ENCODE results near the gene PRM1. TPM values are rescaled to one million over a fixed set of nuclear protein-coding genes. Genes with fewer than 3 reads are reported as not detected.
A peak's percentile ranks its signal among the peaks of the same experiment; 100 is the strongest.

PRM1 gene
- total and polyA plus RNA-seq, 2 of the 4 experiments (the other 2 are of a cell fraction), result not detected

DNA sequence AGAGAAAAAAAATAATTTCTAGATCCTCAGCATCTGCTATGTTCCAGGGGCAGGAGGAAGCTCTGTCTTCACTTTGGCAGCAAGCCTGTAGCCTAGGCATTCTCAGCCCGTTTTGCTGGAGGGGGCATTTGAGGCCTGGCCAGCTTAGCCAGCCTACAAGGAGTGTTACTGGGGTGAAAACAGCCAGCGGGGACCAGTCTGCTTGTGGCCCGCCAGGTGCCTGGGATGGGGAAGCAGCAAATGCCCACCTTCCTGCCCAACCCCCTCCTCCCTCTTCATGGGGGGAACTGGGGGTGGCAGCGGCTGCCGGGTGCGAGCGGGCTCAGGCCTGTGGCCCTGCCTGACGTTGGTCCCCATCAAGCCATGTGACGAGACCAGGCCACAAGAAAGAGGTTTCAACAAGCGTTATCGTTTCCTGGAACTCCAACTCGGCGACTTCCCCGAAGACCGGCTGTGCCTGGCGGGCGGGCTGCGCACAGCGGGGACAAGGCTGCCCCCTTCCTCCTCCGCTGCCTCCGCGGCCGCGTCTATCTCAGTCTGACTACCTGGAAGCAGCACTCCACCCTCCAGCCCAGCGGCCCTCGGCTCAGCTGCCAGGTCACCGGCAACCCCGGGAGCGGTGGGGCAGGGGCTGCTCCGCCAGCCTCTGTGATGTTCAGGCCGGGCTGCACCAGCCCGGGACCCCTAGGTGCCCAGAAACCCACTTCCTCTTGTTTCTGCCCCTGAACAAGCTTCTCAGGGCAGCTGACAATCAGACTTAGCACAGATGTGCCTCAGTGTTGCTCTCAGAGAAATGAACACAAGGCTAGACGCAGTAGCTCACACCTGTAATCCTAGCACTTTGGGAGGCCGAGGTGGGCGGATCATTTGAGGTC lies 48.0 kb downstream of the PRM1 start:
- ChIA-PET POLR2A (ENCODE audit: unreplicated experiment) (no interaction called here), CTCF (no interaction called here)
- H4K20me1 ChIP-seq (ENCODE audit: insufficient read depth, low read length), result no peaks in the 10 kb centered on the region

More for the DNA sequence above, 48.0 kb downstream of the PRM1 start:
- no peak overlapping the region for H3K56ac ChIP-seq (ENCODE audit: extremely low read depth, insufficient read depth, low read length)
- in situ Hi-C loops (cut with MboI; ENCODE audit: low sequenced_read_pairs) (no loop called here), intact Hi-C loops (cut with micrococcal nuclease) (no loop called here), dilution Hi-C loops (cut with HindIII; ENCODE audit: low sequenced_read_pairs, unreplicated experiment) (no loop called here)
- no peak overlapping the region for H3K18ac ChIP-seq (ENCODE audit: low read depth, low read length)
- H2BK120ac ChIP-seq (ENCODE audit: low read depth, low read length), result 0 out of 2 replicates have a peak overlapping the region, but pooled peaks have one; percentile 23
- H3K9me1 ChIP-seq (ENCODE audit: insufficient read depth, low read length), result no peaks in the 10 kb centered on the region; the same call in 1 of the 2 replicates
- H3K27ac ChIP-seq (ENCODE audit: insufficient read depth, low read length), result no peak overlapping the region
- no peak overlapping the region for H4K5ac ChIP-seq (ENCODE audit: low read depth, low read length)
- peak overlapping the region; percentile 6; the same call in 1 of the 2 replicates for H2BK20ac ChIP-seq (ENCODE audit: low read depth, low read length)
- no peak overlapping the region; the same call in 1 of the 2 replicates for H3K14ac ChIP-seq (replicated peaks; ENCODE audit: low read depth, low read length)
- BruUV-seq (replicated peaks), result no TSS peak
- peak overlapping the region; percentile 65 for H2AK9ac ChIP-seq (replicated peaks; ENCODE audit: low read depth, low read length, poor library complexity)
- H3K4me2 ChIP-seq (ENCODE audit: low read depth, low read length), result no peak overlapping the region
- no peak overlapping the region for H2AFZ ChIP-seq (replicated peaks; ENCODE audit: low read length, poor library complexity)
- H3K9me3 ChIP-seq (ENCODE audit: control insufficient read depth, insufficient read depth, low read length), result no peaks in the 10 kb centered on the region
- peaks cover 2% of the 10 kb centered on the region; the same call in 1 of the 2 replicates for H3K4me1 ChIP-seq (ENCODE audit: control insufficient read depth, insufficient read depth, low read length)
- no peak for ATAC-seq (ENCODE audit: low read depth)
- peak overlapping the region; percentile 54 for H2AK5ac ChIP-seq (ENCODE audit: low read depth, low read length)
- DNase-seq, result no peak
- H2BK15ac ChIP-seq (ENCODE audit: low read depth, low read length), result no peak overlapping the region
- no peaks in the 10 kb centered on the region for H3K79me1 ChIP-seq (ENCODE audit: low read depth in 1 of 2, low read length in 2 of 2)
- H3K9ac ChIP-seq (ENCODE audit: low read depth, low read length), result no peak overlapping the region
- H2BK5ac ChIP-seq (ENCODE audit: low read depth, low read length, poor library complexity, severe bottlenecking), result no peak overlapping the region
- no peak overlapping the region for H3K23ac ChIP-seq (ENCODE audit: low read depth, low read length)
- no peak for TF ChIP-seq NFE2L2 (IDR thresholded peaks at IDR 0.05; ENCODE audit: low read depth, low read length)
- TF ChIP-seq USF2 (IDR thresholded peaks at IDR 0.05; ENCODE audit: low read depth, low read length), result no peak
- TF ChIP-seq, protein P1, sequence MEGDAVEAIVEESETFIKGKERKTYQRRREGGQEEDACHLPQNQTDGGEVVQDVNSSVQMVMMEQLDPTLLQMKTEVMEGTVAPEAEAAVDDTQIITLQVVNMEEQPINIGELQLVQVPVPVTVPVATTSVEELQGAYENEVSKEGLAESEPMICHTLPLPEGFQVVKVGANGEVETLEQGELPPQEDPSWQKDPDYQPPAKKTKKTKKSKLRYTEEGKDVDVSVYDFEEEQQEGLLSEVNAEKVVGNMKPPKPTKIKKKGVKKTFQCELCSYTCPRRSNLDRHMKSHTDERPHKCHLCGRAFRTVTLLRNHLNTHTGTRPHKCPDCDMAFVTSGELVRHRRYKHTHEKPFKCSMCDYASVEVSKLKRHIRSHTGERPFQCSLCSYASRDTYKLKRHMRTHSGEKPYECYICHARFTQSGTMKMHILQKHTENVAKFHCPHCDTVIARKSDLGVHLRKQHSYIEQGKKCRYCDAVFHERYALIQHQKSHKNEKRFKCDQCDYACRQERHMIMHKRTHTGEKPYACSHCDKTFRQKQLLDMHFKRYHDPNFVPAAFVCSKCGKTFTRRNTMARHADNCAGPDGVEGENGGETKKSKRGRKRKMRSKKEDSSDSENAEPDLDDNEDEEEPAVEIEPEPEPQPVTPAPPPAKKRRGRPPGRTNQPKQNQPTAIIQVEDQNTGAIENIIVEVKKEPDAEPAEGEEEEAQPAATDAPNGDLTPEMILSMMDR (conservative IDR thresholded peaks at IDR 0.05; ENCODE audit: low read depth, low read length), result no peak
- TF ChIP-seq MAZ (IDR thresholded peaks at IDR 0.05; ENCODE audit: borderline replicate concordance, low read depth, low read length), result no peak
- H4K91ac ChIP-seq (ENCODE audit: insufficient read depth, low read depth, low read length), result no peak overlapping the region
- H3K36me3 ChIP-seq (ENCODE audit: control insufficient read depth, insufficient read depth, low read length), result no peaks in the 10 kb centered on the region
- H4K8ac ChIP-seq (ENCODE audit: low read depth in 2 of 2, low read length in 2 of 2), result no peak overlapping the region
- H3K4ac ChIP-seq (ENCODE audit: low read depth, low read length), result no peak overlapping the region
- no peaks in the 10 kb centered on the region; the same call in 1 of the 2 replicates for H3K27me3 ChIP-seq (ENCODE audit: control insufficient read depth, insufficient read depth, low read length)
- no peak overlapping the region for H3K4me3 ChIP-seq (ENCODE audit: insufficient read depth, low read depth, low read length)
- whole genome bisulfite sequencing, 2 experiments (ENCODE audit: extremely low coverage in 2 of 2, insufficient read length in 1 of 2), result 84% methylated on average over 16 of the region's 35 CpGs; no CpG with 5 or more reads in 1 of the 2 experiments
